ENCODE data around the gene SLC12A2. TPM values are rescaled to one million over a fixed set of nuclear protein-coding genes. Genes with fewer than 3 reads are reported as not detected.

SLC12A2 gene
- polyA plus RNA-seq, 4 donors, result 1.4 to 103 (median 41.6) TPM

DNA sequence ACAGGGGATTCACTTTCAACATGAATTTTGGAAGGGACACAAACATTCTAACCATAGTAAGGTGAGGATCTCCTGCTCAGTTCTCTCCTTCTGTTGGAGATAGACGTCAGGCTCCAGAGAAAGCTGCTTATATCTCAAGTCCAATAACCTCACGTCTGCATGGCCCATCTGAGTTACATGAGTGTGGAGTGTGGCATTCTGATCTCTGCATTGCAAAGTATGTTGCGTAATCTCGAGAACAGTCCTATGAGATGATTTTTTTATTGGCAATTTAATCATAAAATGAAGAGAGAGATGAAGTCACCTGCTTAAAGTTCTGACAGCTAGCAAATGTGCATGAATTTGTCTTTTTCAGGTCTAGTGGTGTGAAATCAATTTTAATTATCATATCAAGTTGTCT lies 118.8 kb downstream of the SLC12A2 start:
- Histone ChIP-seq H3K36me3 (ENCODE audit: control insufficient read depth in 3 of 3, insufficient read depth in 2 of 3, low read depth in 1 of 3, low read length in 3 of 3) (peaks cover 0 to 3% (median 0%) of the 10 kb centered on the region in 3 donors), H3K4me3 (ENCODE audit: low read depth in 1 of 3, low read length in 3 of 3) (no peak overlapping the region), H3K4me1 (ENCODE audit: control insufficient read depth in 3 of 3, insufficient read depth in 2 of 3, low read depth in 1 of 3, low read length in 2 of 3) (peaks cover 0 to 35% (median 5%) of the 10 kb centered on the region in 3 donors), H3K27ac (ENCODE audit: low read depth in 1 of 3, low read length in 2 of 3) (no peak overlapping the region), H3K27me3 (ENCODE audit: control insufficient read depth in 3 of 3, insufficient read depth in 3 of 3, low read length in 3 of 3) (no peaks in the 10 kb centered on the region), H3K9me3 (ENCODE audit: control insufficient read depth in 2 of 2, insufficient read depth in 1 of 2, low read depth in 1 of 2, low read length in 1 of 2) (no peaks in the 10 kb centered on the region)
- no peak for FAIRE-seq
- DNase-seq, result peak in 1 of 2 donors; percentile 49
- WGBS, 3 donors, result 30 to 52% (median 49%) methylated on average over 4 of the region's 4 CpGs

DNA sequence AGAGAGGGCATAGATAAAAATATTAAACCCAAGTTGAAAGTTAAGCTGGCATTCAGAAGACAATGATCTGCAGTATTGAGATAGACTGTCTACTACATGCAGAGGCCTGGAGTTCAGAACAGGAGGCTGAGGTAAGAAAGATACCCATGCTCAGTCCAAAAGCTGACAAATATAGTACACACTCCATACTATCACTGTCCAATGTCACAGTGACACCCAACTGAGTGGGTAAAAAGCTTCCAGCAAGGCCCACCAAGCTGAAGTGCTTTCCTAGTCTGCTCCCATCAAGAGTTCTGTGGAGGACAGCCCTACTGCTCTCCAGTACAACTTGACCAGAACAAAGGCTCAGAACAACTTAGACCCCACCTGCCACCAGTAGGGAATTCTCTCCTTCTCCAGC lies 124.9 kb downstream of the SLC12A2 start:
- H3K4me1 ChIP-seq (ENCODE audit: control insufficient read depth in 3 of 3, insufficient read depth in 2 of 3, low read depth in 1 of 3, low read length in 2 of 3), result no peaks in the 10 kb centered on the region
- H3K4me3 ChIP-seq (ENCODE audit: low read depth in 1 of 3, low read length in 3 of 3), result no peak overlapping the region
- DNase-seq (no peak), FAIRE-seq (no peak)
- no peaks in the 10 kb centered on the region for H3K9me3 ChIP-seq (ENCODE audit: control insufficient read depth in 2 of 2, insufficient read depth in 1 of 2, low read depth in 1 of 2, low read length in 1 of 2)
- H3K36me3 ChIP-seq (ENCODE audit: control insufficient read depth in 3 of 3, insufficient read depth in 2 of 3, low read depth in 1 of 3, low read length in 3 of 3), result no peaks in the 10 kb centered on the region
- no peak overlapping the region for H3K27ac ChIP-seq (ENCODE audit: low read depth in 1 of 3, low read length in 2 of 3)
- H3K27me3 ChIP-seq (ENCODE audit: control insufficient read depth in 3 of 3, insufficient read depth in 3 of 3, low read length in 3 of 3), result no peaks in the 10 kb centered on the region

- Histone ChIP-seq H3K4me3 (ENCODE audit: low read depth in 1 of 3, low read length in 3 of 3) (no peak overlapping the region), H3K27me3 (ENCODE audit: control insufficient read depth in 3 of 3, insufficient read depth in 3 of 3, low read length in 3 of 3) (no peaks in the 10 kb centered on the region), H3K36me3 (ENCODE audit: control insufficient read depth in 3 of 3, insufficient read depth in 2 of 3, low read depth in 1 of 3, low read length in 3 of 3) (no peaks in the 10 kb centered on the region), H3K27ac (ENCODE audit: low read depth in 1 of 3, low read length in 2 of 3) (no peak overlapping the region), H3K9me3 (ENCODE audit: control insufficient read depth in 2 of 2, insufficient read depth in 1 of 2, low read depth in 1 of 2, low read length in 1 of 2) (no peaks in the 10 kb centered on the region), H3K4me1 (ENCODE audit: control insufficient read depth in 3 of 3, insufficient read depth in 2 of 3, low read depth in 1 of 3, low read length in 2 of 3) (no peaks in the 10 kb centered on the region)
- FAIRE-seq (no peak), DNase-seq (no peak)
- 46 to 62% (median 56%) methylated on average over 5 of the region's 5 CpGs for WGBS, 3 donors
Measured at GRCh38 chr5:128212191-128212806, 128.7 kb downstream of the SLC12A2 start.

- Histone ChIP-seq H3K36me3 (ENCODE audit: control insufficient read depth in 3 of 3, insufficient read depth in 2 of 3, low read depth in 1 of 3, low read length in 3 of 3) (no peaks in the 10 kb centered on the region), H3K27me3 (ENCODE audit: control insufficient read depth in 3 of 3, insufficient read depth in 3 of 3, low read length in 3 of 3) (no peaks in the 10 kb centered on the region), H3K27ac (ENCODE audit: low read depth in 1 of 3, low read length in 2 of 3) (no peak overlapping the region), H3K4me3 (ENCODE audit: low read depth in 1 of 3, low read length in 3 of 3) (no peak overlapping the region), H3K4me1 (ENCODE audit: control insufficient read depth in 3 of 3, insufficient read depth in 2 of 3, low read depth in 1 of 3, low read length in 2 of 3) (no peaks in the 10 kb centered on the region), H3K9me3 (ENCODE audit: control insufficient read depth in 2 of 2, insufficient read depth in 1 of 2, low read depth in 1 of 2, low read length in 1 of 2) (no peaks in the 10 kb centered on the region)
- WGBS, 3 donors, result 4 to 7% (median 5%) methylated on average over 4 of the region's 4 CpGs
- DNase-seq (peak; percentile 54 to 70), FAIRE-seq (peak; percentile 10)
Measured at GRCh38 chr5:128213340-128213739, 129.8 kb downstream of the SLC12A2 start.

DNA sequence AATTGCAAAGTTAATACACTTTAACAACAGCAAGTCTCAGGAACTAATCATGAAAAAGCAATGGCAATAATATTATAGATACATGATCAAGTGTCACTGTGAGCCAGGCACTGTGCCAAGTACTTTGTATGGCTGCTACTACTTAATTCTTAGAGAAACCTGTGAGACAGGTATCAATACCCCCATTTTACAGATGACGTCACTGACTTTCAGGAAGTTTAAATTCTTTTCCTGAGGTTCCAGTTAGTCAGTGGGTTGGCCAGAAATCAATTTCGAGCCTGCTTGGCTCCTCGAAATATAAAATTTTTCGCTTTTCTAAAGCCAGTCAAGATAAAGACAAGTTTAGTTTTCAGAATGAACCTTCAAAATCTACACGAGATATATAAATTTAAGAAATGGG lies 130.3 kb downstream of the SLC12A2 start:
- Histone ChIP-seq H3K36me3 (ENCODE audit: control insufficient read depth in 3 of 3, insufficient read depth in 2 of 3, low read depth in 1 of 3, low read length in 3 of 3) (no peaks in the 10 kb centered on the region), H3K27ac (ENCODE audit: low read depth in 1 of 3, low read length in 2 of 3) (no peak overlapping the region), H3K9me3 (ENCODE audit: control insufficient read depth in 2 of 2, insufficient read depth in 1 of 2, low read depth in 1 of 2, low read length in 1 of 2) (no peaks in the 10 kb centered on the region), H3K4me1 (ENCODE audit: control insufficient read depth in 3 of 3, insufficient read depth in 2 of 3, low read depth in 1 of 3, low read length in 2 of 3) (no peaks in the 10 kb centered on the region), H3K27me3 (ENCODE audit: control insufficient read depth in 3 of 3, insufficient read depth in 3 of 3, low read length in 3 of 3) (no peaks in the 10 kb centered on the region), H3K4me3 (ENCODE audit: low read depth in 1 of 3, low read length in 3 of 3) (no peak overlapping the region)
- no peak for FAIRE-seq
- 72 to 76% (median 74%) methylated on average over 5 of the region's 5 CpGs for WGBS, 3 donors
- DNase-seq, result no peak

DNA sequence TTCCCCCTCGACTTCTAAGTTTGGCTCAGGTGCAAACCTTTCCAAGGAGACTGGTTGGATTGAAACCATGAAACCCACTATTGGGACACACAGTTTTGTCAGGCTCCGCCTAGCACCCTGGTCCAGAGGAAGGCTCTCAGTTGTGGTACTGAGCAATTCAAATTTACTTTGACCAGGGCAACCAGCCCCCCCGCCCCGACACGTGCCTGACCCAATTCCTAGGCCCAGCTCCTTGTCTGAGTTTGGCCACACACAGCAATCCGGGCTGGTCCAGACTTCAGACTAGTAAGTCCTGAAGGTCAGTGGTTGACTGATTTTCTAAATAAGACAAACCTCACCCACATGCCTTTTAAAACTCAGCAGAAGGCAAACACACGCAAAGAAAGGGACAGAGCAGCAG lies 132.7 kb downstream of the SLC12A2 start:
- FAIRE-seq (no peak), DNase-seq (no peak)
- H3K4me1 ChIP-seq (ENCODE audit: control insufficient read depth in 3 of 3, insufficient read depth in 2 of 3, low read depth in 1 of 3, low read length in 2 of 3), result no peaks in the 10 kb centered on the region
- no peaks in the 10 kb centered on the region for H3K9me3 ChIP-seq (ENCODE audit: control insufficient read depth in 2 of 2, insufficient read depth in 1 of 2, low read depth in 1 of 2, low read length in 1 of 2)
- no peak overlapping the region for H3K27ac ChIP-seq (ENCODE audit: low read depth in 1 of 3, low read length in 2 of 3)
- 91 to 95% (median 94%) methylated on average over 7 of the region's 7 CpGs for WGBS, 3 donors
- no peaks in the 10 kb centered on the region for H3K36me3 ChIP-seq (ENCODE audit: control insufficient read depth in 3 of 3, insufficient read depth in 2 of 3, low read depth in 1 of 3, low read length in 3 of 3)
- no peaks in the 10 kb centered on the region for H3K27me3 ChIP-seq (ENCODE audit: control insufficient read depth in 3 of 3, insufficient read depth in 3 of 3, low read length in 3 of 3)
- H3K4me3 ChIP-seq (ENCODE audit: low read depth in 1 of 3, low read length in 3 of 3), result no peak overlapping the region

DNA sequence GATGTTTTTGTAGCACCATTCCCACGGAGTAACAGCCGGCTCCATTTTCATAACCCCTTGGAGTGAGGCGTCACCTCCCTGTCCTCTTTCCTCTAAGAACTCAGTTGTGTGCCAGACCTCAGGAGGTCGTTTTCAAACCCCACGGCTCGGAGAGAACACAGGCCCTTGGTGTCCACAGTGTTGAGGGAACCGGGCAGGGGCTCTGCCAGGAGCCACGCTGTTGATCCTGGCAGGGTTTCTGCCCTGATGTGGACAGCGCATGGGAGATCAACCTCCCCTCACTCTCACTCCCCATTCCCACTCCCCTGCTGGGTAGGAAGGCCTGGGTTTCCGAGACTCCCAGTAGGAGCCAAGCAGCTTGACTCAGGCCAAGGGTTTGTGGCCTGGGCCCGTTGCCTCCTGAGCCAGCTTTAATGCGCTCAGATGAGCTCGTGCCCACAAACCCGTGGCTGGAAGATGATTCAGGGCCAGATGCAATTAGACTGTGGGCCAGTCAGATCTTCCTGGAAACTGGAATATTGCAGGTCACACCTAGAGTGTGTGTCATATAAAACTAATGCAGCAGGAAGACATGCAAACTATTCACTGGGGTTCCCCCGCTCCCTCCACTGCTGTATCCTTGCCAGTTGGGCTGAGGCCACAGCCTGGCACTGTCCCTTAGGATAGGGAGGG lies 133.4 kb downstream of the SLC12A2 start:
- Histone ChIP-seq H3K36me3 (ENCODE audit: control insufficient read depth in 3 of 3, insufficient read depth in 2 of 3, low read depth in 1 of 3, low read length in 3 of 3) (no peaks in the 10 kb centered on the region), H3K9me3 (ENCODE audit: control insufficient read depth in 2 of 2, insufficient read depth in 1 of 2, low read depth in 1 of 2, low read length in 1 of 2) (no peaks in the 10 kb centered on the region), H3K27ac (ENCODE audit: low read depth in 1 of 3, low read length in 2 of 3) (no peak overlapping the region), H3K4me3 (ENCODE audit: low read depth in 1 of 3, low read length in 3 of 3) (no peak overlapping the region), H3K27me3 (ENCODE audit: control insufficient read depth in 3 of 3, insufficient read depth in 3 of 3, low read length in 3 of 3) (no peaks in the 10 kb centered on the region), H3K4me1 (ENCODE audit: control insufficient read depth in 3 of 3, insufficient read depth in 2 of 3, low read depth in 1 of 3, low read length in 2 of 3) (no peaks in the 10 kb centered on the region)
- FAIRE-seq, result no peak
- WGBS, 3 donors, result 75 to 78% (median 78%) methylated on average over 15 of the region's 15 CpGs
- no peak for DNase-seq

- WGBS, 3 donors, result 88 to 92% (median 91%) methylated on average over 2 of the region's 2 CpGs
- H3K9me3 ChIP-seq (ENCODE audit: control insufficient read depth in 2 of 2, insufficient read depth in 1 of 2, low read depth in 1 of 2, low read length in 1 of 2), result no peaks in the 10 kb centered on the region
- H3K27me3 ChIP-seq (ENCODE audit: control insufficient read depth in 3 of 3, insufficient read depth in 3 of 3, low read length in 3 of 3), result no peaks in the 10 kb centered on the region
- H3K27ac ChIP-seq (ENCODE audit: low read depth in 1 of 3, low read length in 2 of 3), result no peak overlapping the region
- no peak overlapping the region for H3K4me3 ChIP-seq (ENCODE audit: low read depth in 1 of 3, low read length in 3 of 3)
- FAIRE-seq (no peak), DNase-seq (no peak)
- no peaks in the 10 kb centered on the region for H3K4me1 ChIP-seq (ENCODE audit: control insufficient read depth in 3 of 3, insufficient read depth in 2 of 3, low read depth in 1 of 3, low read length in 2 of 3)
- no peaks in the 10 kb centered on the region for H3K36me3 ChIP-seq (ENCODE audit: control insufficient read depth in 3 of 3, insufficient read depth in 2 of 3, low read depth in 1 of 3, low read length in 3 of 3)
Measured at GRCh38 chr5:128220841-128221240, 137.3 kb downstream of the SLC12A2 start.

DNA sequence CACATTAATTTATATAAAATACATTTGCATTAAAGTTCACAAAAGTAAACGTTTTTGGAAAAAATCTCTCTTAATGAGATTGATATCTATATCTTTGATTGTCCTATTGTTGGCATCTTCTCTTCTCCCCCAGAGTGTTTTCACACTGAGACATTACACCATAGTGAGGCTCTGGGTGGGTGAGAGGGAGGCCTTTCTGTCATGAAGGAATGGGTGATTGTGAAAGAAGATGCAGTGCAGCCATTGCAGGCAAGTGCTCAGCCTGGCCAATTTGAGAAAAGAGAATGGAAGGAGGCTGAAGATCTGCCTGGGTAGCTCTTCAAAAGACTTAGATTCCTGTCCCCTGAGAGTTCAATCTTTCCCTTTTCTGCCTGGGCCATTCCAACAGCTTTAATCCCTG lies 140.8 kb downstream of the SLC12A2 start:
- H3K27me3 ChIP-seq (ENCODE audit: control insufficient read depth in 3 of 3, insufficient read depth in 3 of 3, low read length in 3 of 3), result no peaks in the 10 kb centered on the region
- FAIRE-seq (no peak), DNase-seq (no peak)
- H3K4me1 ChIP-seq (ENCODE audit: control insufficient read depth in 3 of 3, insufficient read depth in 2 of 3, low read depth in 1 of 3, low read length in 2 of 3), result no peaks in the 10 kb centered on the region
- 54 to 72% (median 64%) methylated on average over 1 of the region's 1 CpG for WGBS, 3 donors
- no peaks in the 10 kb centered on the region for H3K36me3 ChIP-seq (ENCODE audit: control insufficient read depth in 3 of 3, insufficient read depth in 2 of 3, low read depth in 1 of 3, low read length in 3 of 3)
- H3K9me3 ChIP-seq (ENCODE audit: control insufficient read depth in 2 of 2, insufficient read depth in 1 of 2, low read depth in 1 of 2, low read length in 1 of 2), result no peaks in the 10 kb centered on the region
- H3K27ac ChIP-seq (ENCODE audit: low read depth in 1 of 3, low read length in 2 of 3), result no peak overlapping the region
- no peak overlapping the region for H3K4me3 ChIP-seq (ENCODE audit: low read depth in 1 of 3, low read length in 3 of 3)
